HL-60 (cell line): ENCODE data around the gene RHOH.

ENCODE experiments used
- DNase-seq, 2 experiments: peaks; one replicate each; pipeline ENCODE4 v3.0.0-alpha.2; 2010 to 2020; ENCODE audit warnings: low read depth in 1 of 2, low spot score in 1 of 2
- H3K27ac ChIP-seq: fragments of 250-450 bp; sonication (Bioruptor Pico); replicated peaks from 2 replicates; pipeline ENCODE4 v1.5.1; 2020; ENCODE audit warnings: mild to moderate bottlenecking, moderate library complexity
- H3K27me3 ChIP-seq: fragments of 250-450 bp; sonication (Bioruptor Pico); 2 replicates; pipeline ENCODE4 v1.5.1; 2021; ENCODE audit warnings: mild to moderate bottlenecking, moderate library complexity; ENCODE audit not compliant: insufficient read depth, poor library complexity, severe bottlenecking
- H3K4me3 ChIP-seq: replicated peaks from 2 replicates; pipeline ENCODE4 v1.5.1; 2011; ENCODE audit warnings: mild to moderate bottlenecking, control low read depth, low read length; ENCODE audit not compliant: insufficient read depth
- CTCF ChIP-seq: IDR thresholded peaks from one replicate; pipeline ENCODE4 v1.5.1; 2011; ENCODE audit warnings: low read length, control low read depth, inconsistent platforms; ENCODE audit not compliant: insufficient read depth
- GABPA ChIP-seq: IDR thresholded peaks from 2 replicates; pipeline ENCODE4 v1.6.1; 2012; ENCODE audit warnings: low read depth
- POLR2AphosphoS5 ChIP-seq: IDR thresholded peaks from 2 replicates; pipeline ENCODE4 v1.6.1; 2012; ENCODE audit warnings: low read depth
- SPI1 ChIP-seq: IDR thresholded peaks from 2 replicates; pipeline ENCODE4 v1.6.1; 2012; ENCODE audit warnings: low read depth, mild to moderate bottlenecking, borderline replicate concordance
- TF ChIP-seq, protein P1 (sequence below): IDR thresholded peaks from 2 replicates; pipeline ENCODE4 v1.6.1; 2012; ENCODE audit warnings: low read depth; ENCODE audit not compliant: insufficient replicate concordance

RHOH gene

DNA sequence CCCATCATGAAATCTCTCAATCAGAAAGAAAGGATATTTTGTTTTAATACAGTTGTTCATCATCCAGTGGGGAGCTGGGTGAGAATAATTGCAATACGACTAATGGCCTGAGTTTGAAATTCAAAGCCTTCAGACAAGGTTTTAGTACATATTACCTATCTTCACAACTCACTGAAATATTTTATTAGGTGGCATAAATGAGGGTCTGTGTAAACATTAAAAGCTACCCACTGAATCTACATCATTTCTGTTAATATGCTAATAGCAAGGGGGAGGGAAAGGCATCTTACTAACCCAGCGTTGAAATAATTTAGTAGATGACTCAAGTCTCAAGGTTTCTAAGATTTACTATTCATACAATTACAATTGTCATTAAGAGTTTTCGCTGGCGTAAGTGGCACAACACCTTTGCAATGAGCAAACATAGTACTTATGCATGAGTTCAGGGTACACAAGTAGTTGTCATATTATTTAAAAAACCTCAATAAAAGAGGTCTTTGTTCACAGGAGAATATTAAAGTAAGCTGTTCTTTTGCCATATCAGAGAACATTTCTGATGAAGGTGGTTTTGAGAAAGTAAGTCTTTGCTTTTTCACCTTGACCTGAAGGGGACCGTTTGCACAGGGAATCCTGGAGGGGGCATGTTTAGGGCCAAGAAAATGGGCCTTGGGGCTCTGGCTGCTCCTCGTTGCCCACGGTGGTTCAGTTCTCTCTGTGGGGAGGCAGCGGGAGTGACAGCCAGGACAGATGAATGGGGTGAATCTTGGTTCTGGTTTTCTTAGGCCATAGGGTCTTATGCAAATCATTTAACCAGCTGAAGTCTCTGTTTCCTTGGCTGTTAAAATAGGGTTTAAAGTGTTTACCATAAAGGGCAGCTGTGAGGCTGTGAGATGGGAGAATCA, 4.5 kb upstream of the RHOH start:
- no peak overlapping the region for H3K4me3 ChIP-seq
- H3K27ac ChIP-seq = no peak overlapping the region
- H3K27me3 ChIP-seq = no peaks in the 10 kb centered on the region
- no peak for DNase-seq
- TF ChIP-seq POLR2AphosphoS5 (no peak), GABPA (no peak), CTCF (no peak), SPI1 (no peak)
- TF ChIP-seq, protein P1, sequence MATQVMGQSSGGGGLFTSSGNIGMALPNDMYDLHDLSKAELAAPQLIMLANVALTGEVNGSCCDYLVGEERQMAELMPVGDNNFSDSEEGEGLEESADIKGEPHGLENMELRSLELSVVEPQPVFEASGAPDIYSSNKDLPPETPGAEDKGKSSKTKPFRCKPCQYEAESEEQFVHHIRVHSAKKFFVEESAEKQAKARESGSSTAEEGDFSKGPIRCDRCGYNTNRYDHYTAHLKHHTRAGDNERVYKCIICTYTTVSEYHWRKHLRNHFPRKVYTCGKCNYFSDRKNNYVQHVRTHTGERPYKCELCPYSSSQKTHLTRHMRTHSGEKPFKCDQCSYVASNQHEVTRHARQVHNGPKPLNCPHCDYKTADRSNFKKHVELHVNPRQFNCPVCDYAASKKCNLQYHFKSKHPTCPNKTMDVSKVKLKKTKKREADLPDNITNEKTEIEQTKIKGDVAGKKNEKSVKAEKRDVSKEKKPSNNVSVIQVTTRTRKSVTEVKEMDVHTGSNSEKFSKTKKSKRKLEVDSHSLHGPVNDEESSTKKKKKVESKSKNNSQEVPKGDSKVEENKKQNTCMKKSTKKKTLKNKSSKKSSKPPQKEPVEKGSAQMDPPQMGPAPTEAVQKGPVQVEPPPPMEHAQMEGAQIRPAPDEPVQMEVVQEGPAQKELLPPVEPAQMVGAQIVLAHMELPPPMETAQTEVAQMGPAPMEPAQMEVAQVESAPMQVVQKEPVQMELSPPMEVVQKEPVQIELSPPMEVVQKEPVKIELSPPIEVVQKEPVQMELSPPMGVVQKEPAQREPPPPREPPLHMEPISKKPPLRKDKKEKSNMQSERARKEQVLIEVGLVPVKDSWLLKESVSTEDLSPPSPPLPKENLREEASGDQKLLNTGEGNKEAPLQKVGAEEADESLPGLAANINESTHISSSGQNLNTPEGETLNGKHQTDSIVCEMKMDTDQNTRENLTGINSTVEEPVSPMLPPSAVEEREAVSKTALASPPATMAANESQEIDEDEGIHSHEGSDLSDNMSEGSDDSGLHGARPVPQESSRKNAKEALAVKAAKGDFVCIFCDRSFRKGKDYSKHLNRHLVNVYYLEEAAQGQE = no peak

GRCh38 chr4:40193016-40193571, 3.7 kb upstream of the RHOH start:
- DNase-seq = no peak
- Histone ChIP-seq H3K4me3 (no peak overlapping the region), H3K27ac (no peak overlapping the region), H3K27me3 (no peaks in the 10 kb centered on the region)
- TF ChIP-seq GABPA = no peak
- no peak for TF ChIP-seq POLR2AphosphoS5
- TF ChIP-seq CTCF = no peak
- TF ChIP-seq, protein P1 = no peak
- no peak for TF ChIP-seq SPI1

GRCh38 chr4:40193578-40193977, 3.3 kb upstream of the RHOH start:
- Histone ChIP-seq H3K27ac (no peak overlapping the region), H3K27me3 (no peaks in the 10 kb centered on the region), H3K4me3 (no peak overlapping the region)
- no peak for TF ChIP-seq POLR2AphosphoS5
- TF ChIP-seq, protein P1 = no peak
- TF ChIP-seq CTCF = no peak
- no peak for TF ChIP-seq GABPA
- TF ChIP-seq SPI1 = no peak
- no peak for DNase-seq
